Activated T-cell treated with anti-CD3 and anti-CD28 coated beads, Interleukin-2, amount 50 U/mL, for 4 hours (primary cell): ENCODE results near the gene ZNF277. TPM values are rescaled to one million over a fixed set of nuclear protein-coding genes. Genes with fewer than 3 reads are reported as not detected.
"Not testable (repeated sequence)": the region's sequence is repeated elsewhere in the genome, so short reads cannot be mapped to it uniquely, and the experiment has no call there.

Experiments used
- ATAC-seq, 2 donors: fragments of 200-7000 bp; cut with Tn5 transposase; one replicate each; pipeline ENCODE4 v1.10.0; 2021
- DNase-seq: peaks from one replicate; pipeline ENCODE4 v3.0.0-alpha.2; 2020
- H3K27me3 Mint-ChIP-seq: one replicate; pipeline ENCODE4 v1.8.0; 2021; ENCODE audit warnings: low read depth, mixed read lengths
- H3K36me3 Mint-ChIP-seq: one replicate; pipeline ENCODE4 v1.8.0; 2022; ENCODE audit warnings: mixed read lengths; ENCODE audit not compliant: insufficient read depth
- H3K4me1 Mint-ChIP-seq: one replicate; pipeline ENCODE4 v1.8.0; 2021; ENCODE audit warnings: low read depth, mixed read lengths
- H3K4me3 Mint-ChIP-seq: one replicate; pipeline ENCODE4 v1.8.0; 2021; ENCODE audit warnings: mild to moderate bottlenecking, moderate library complexity, mixed read lengths
- H3K9me3 Mint-ChIP-seq: one replicate; pipeline ENCODE4 v1.8.0; 2021; ENCODE audit warnings: mixed read lengths
- total RNA-seq, 3 donors: library from RNA; stranded (reverse); gene quantifications; one replicate each; pipeline ENCODE4 v1.2.1, GENCODE V29; 2021

Gene ZNF277
- total RNA-seq, 3 donors from 2014 or later: 11.3 to 13.9 (median 13.0) TPM

DNA sequence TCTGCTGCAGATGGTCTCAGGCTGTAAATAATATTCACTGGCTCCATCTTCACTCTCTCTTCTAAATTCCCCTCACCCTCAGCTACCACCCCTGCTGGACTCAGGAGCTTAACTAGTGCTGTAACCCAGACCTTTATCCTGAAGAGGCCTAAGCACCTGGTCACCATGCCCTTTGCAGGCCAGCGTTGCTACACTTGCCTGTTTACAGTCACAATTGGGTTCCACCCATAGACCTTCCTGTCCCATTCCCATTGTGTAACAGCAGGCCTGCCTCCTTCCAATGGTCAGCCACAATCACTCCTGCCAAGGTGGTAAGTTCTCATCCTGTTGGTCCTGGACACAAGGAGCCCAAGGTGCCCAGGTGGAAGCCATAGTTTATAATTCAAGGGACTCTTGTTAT is 157.9 kb downstream of the ZNF277 start:
- no peak for ATAC-seq
- no peaks in the 10 kb centered on the region for H3K4me1 Mint-ChIP-seq
- no peaks in the 10 kb centered on the region for H3K36me3 Mint-ChIP-seq
- no peak for DNase-seq
- H3K9me3 Mint-ChIP-seq: peaks cover 4% of the 10 kb centered on the region
- H3K4me3 Mint-ChIP-seq: no peak overlapping the region
- H3K27me3 Mint-ChIP-seq: peaks cover 8% of the 10 kb centered on the region

GRCh38 chr7:112365551-112365950 is 159.1 kb downstream of the ZNF277 start:
- H3K36me3 Mint-ChIP-seq: no peaks in the 10 kb centered on the region
- DNase-seq (no peak), ATAC-seq (no peak)
- no peak overlapping the region for H3K4me3 Mint-ChIP-seq
- peaks cover 9% of the 10 kb centered on the region for H3K27me3 Mint-ChIP-seq
- H3K4me1 Mint-ChIP-seq: no peaks in the 10 kb centered on the region
- peaks cover under 1% of the 10 kb centered on the region for H3K9me3 Mint-ChIP-seq

DNA sequence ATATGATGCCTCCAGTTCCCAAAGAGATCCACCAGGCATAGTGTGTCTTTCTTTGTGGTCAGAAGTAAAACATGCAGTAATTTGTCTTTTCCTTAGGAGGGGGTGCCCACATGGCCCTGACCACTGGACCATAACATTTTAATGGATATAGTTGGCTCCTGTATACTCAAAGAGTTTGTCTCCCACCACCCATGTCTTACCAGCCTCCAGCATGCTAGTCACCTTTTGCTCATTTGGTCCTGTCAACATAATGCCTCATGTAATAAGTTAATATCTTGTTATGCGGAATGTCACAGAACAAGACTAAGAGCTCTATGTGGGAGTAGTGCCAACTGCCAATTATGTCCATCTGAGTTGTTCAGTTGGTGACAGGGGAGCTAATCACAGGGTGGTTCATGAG is 160.4 kb downstream of the ZNF277 start:
- Mint-ChIP-seq H3K27me3 (peaks cover 6% of the 10 kb centered on the region), H3K4me1 (no peaks in the 10 kb centered on the region), H3K9me3 (no peaks in the 10 kb centered on the region), H3K36me3 (no peaks in the 10 kb centered on the region), H3K4me3 (no peak overlapping the region)
- ATAC-seq (no peak), DNase-seq (no peak)

DNA sequence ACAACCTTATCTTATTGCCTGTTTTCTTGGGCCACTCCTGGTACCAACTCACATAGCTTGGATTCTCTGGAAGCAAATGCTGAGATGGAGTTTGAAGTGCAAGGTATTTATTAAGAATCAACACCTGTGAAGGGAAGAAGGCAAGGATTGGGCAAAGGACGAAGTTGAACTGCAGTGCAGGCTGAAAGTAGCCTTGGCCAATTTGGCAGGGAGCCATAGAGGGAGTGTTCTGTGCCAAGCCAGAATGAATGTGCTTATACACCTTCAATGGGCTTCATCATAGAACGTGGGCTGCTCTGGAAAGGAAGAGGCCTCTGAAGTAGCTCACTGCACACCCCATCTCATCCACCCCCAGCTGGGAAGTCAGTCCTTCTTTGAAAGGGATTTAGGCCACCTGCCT is 163.9 kb downstream of the ZNF277 start:
- H3K9me3 Mint-ChIP-seq: no peaks in the 10 kb centered on the region
- H3K27me3 Mint-ChIP-seq: peaks cover 2% of the 10 kb centered on the region
- ATAC-seq (no peak), DNase-seq (no peak)
- no peaks in the 10 kb centered on the region for H3K4me1 Mint-ChIP-seq
- H3K4me3 Mint-ChIP-seq: no peak overlapping the region
- H3K36me3 Mint-ChIP-seq: no peaks in the 10 kb centered on the region

DNA sequence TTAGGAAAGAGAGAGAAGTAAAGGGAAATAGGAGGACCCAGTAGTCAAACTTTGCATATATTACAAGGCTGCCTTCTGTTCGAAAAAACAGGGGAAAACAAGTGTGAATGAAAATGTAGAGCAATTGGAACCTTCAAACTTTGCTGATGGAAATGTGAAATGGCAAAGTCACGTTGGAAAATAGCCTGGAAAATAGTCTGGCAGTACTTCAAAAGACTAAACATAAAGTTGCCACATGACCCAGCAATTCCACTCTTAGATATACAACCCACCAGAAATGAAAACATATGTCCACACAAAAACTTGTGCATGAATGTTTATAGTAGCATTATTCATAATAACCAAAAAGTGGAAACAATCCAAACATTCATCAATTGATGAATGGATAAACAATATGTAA is 165.2 kb downstream of the ZNF277 start:
- no peaks in the 10 kb centered on the region for H3K9me3 Mint-ChIP-seq
- H3K27me3 Mint-ChIP-seq: peaks cover 2% of the 10 kb centered on the region
- DNase-seq (no peak), ATAC-seq (no peak)
- no peak overlapping the region for H3K4me3 Mint-ChIP-seq
- H3K4me1 Mint-ChIP-seq: no peaks in the 10 kb centered on the region
- H3K36me3 Mint-ChIP-seq: no peaks in the 10 kb centered on the region

DNA sequence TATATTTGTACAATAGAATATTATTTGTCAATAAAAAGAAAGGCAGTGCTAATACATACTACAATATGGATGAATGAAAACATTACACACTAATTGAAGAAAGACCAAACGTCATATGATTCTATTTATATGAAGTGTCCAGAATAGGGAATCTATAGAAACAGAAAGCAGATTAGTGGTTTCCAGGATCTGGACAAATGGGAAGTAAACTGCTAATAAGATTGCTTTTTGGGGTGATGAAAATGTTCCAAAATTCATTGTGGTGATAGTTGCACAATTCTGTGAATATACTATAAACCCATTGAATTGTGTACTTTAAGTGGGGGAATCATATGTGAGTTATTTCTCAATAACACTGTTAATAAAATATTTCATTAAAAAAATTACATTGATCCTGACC is 165.6 kb downstream of the ZNF277 start:
- H3K4me3 Mint-ChIP-seq: no peak overlapping the region
- H3K27me3 Mint-ChIP-seq: peaks cover 2% of the 10 kb centered on the region
- H3K4me1 Mint-ChIP-seq: no peaks in the 10 kb centered on the region
- H3K9me3 Mint-ChIP-seq: no peaks in the 10 kb centered on the region
- DNase-seq: no peak
- ATAC-seq: no peak
- no peaks in the 10 kb centered on the region for H3K36me3 Mint-ChIP-seq

DNA sequence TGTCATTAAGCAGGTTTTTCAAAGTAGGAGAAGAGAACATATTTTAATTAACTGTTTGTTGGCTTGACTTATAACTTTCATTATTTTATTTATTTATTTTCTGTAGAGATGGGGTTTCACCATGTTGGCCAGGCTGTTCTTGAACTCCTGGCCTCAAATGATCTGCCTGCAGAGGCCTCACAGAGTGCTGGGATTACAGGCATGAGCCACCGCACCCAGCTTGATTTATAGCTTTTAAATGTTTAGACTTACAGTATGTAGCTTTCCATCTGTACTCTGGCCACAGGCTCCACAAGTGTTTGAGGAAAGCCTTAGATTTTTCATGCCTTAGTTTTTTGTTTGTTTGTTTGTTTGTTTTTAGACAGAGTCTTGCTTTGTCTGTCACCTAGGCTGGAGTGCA is 171.1 kb downstream of the ZNF277 start:
- Mint-ChIP-seq H3K27me3 (peaks cover 4% of the 10 kb centered on the region), H3K36me3 (no peaks in the 10 kb centered on the region), H3K4me3 (no peak overlapping the region), H3K4me1 (peaks cover 3% of the 10 kb centered on the region), H3K9me3 (no peaks in the 10 kb centered on the region)
- DNase-seq (no peak), ATAC-seq (no peak)

- no peak for ATAC-seq
- peaks cover 4% of the 10 kb centered on the region for H3K27me3 Mint-ChIP-seq
- no peak for DNase-seq
- H3K36me3 Mint-ChIP-seq: no peaks in the 10 kb centered on the region
- no peaks in the 10 kb centered on the region for H3K9me3 Mint-ChIP-seq
- peaks cover 10% of the 10 kb centered on the region for H3K4me1 Mint-ChIP-seq
- no peak overlapping the region for H3K4me3 Mint-ChIP-seq
These were observed 175.0 kb downstream of the ZNF277 start for GRCh38 chr7:112381311-112382091.

GRCh38 chr7:112383671-112384417 is 177.3 kb downstream of the ZNF277 start:
- Mint-ChIP-seq H3K27me3 (peaks cover 4% of the 10 kb centered on the region), H3K4me1 (peaks cover 10% of the 10 kb centered on the region), H3K4me3 (no peak overlapping the region)

GRCh38 chr7:112385516-112385915 is 179.0 kb downstream of the ZNF277 start:
- H3K36me3 Mint-ChIP-seq: no peaks in the 10 kb centered on the region
- ATAC-seq (no peak), DNase-seq (no peak)
- H3K27me3 Mint-ChIP-seq: peaks cover 4% of the 10 kb centered on the region
- no peak overlapping the region for H3K4me3 Mint-ChIP-seq
- H3K9me3 Mint-ChIP-seq: no peaks in the 10 kb centered on the region
- H3K4me1 Mint-ChIP-seq: peaks cover 10% of the 10 kb centered on the region

More at GRCh38 chr7:112383671-112384417, 177.3 kb downstream of the ZNF277 start:
- ATAC-seq (peak; percentile 28 to 34), DNase-seq (no peak)
- Mint-ChIP-seq H3K9me3 (no peaks in the 10 kb centered on the region), H3K36me3 (no peaks in the 10 kb centered on the region)

GRCh38 chr7:112386619-112387018 is 180.1 kb downstream of the ZNF277 start:
- no peaks in the 10 kb centered on the region for H3K36me3 Mint-ChIP-seq
- DNase-seq: no peak
- peaks cover 10% of the 10 kb centered on the region for H3K4me1 Mint-ChIP-seq
- ATAC-seq: no peak
- H3K4me3 Mint-ChIP-seq: no peak overlapping the region
- peaks cover 3% of the 10 kb centered on the region for H3K27me3 Mint-ChIP-seq
- H3K9me3 Mint-ChIP-seq: no peaks in the 10 kb centered on the region

- ATAC-seq: no peak
- H3K27me3 Mint-ChIP-seq: no peaks in the 10 kb centered on the region
- no peak overlapping the region for H3K4me3 Mint-ChIP-seq
- no peaks in the 10 kb centered on the region for H3K9me3 Mint-ChIP-seq
- DNase-seq: no peak
- peaks cover 9% of the 10 kb centered on the region for H3K4me1 Mint-ChIP-seq
- no peaks in the 10 kb centered on the region for H3K36me3 Mint-ChIP-seq
These were observed 183.7 kb downstream of the ZNF277 start for GRCh38 chr7:112390167-112390566.

DNA sequence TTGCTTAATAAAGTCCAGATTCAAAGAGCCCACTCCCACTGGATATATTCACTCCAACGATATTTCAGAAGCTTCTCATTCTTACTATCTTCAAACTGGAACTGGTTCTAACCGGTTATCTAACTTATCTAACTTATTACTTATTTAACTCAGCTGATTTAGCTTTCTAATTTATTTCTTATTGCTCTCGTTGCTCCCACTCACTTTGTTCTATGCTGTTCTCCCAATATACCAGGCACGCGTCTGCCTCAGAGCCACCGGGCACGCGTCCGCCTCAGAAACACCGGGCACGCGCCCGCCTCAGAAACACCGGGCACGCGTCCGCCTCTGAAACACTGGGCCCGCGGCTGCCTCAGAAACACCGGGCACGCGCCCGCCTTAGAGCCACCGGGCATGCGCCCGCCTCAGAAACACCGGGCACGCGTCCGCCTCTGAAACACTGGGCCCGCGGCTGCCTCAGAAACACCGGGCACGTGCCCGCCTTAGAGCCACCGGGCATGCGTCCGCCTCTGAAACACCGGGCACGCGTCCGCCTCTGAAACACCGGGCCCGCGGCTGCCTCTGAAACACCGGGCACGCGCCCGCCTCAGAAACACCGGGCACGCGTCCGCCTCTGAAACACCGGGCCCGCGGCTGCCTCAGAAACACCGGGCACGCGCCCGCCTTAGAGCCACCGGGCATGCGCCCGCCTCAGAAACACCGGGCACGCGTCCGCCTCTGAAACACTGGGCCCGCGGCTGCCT is 184.8 kb downstream of the ZNF277 start:
- H3K27me3 Mint-ChIP-seq, H3K36me3 Mint-ChIP-seq, H3K9me3 Mint-ChIP-seq: not testable (repeated sequence)
- DNase-seq (peak; percentile 58), ATAC-seq (peak in 1 of 2 donors; percentile 50)
- peak overlapping the region; percentile 78 for H3K4me3 Mint-ChIP-seq
- H3K4me1 Mint-ChIP-seq: peaks cover 10% of the 10 kb centered on the region

- peaks cover 10% of the 10 kb centered on the region for H3K4me1 Mint-ChIP-seq
- peak overlapping the region; percentile 84 for H3K4me3 Mint-ChIP-seq
- not testable (repeated sequence) for H3K27me3 Mint-ChIP-seq, H3K9me3 Mint-ChIP-seq, H3K36me3 Mint-ChIP-seq
- DNase-seq: peak; percentile 66
- peak; percentile 57 to 89 for ATAC-seq
These were observed 185.4 kb downstream of the ZNF277 start for GRCh38 chr7:112391841-112392286.
